Measurements from ENCODE around the gene BTBD9.

The BTBD9 gene

GRCh38 chr6:38150021-38150420, 489.7 kb downstream of the BTBD9 start:
- TF ChIP-seq GATA1 (IDR thresholded peaks at IDR 0.05; ENCODE audit: low read depth, low read length) (no peak), POLR2A (IDR thresholded peaks at IDR 0.05; ENCODE audit: low read length) (no peak)
- no peak for DNase-seq

- TF ChIP-seq GATA1 (IDR thresholded peaks at IDR 0.05; ENCODE audit: low read depth, low read length) (no peak), POLR2A (IDR thresholded peaks at IDR 0.05; ENCODE audit: low read length) (no peak)
- no peak for DNase-seq
Measured at GRCh38 chr6:38149531-38149930, 490.2 kb downstream of the BTBD9 start.

DNA sequence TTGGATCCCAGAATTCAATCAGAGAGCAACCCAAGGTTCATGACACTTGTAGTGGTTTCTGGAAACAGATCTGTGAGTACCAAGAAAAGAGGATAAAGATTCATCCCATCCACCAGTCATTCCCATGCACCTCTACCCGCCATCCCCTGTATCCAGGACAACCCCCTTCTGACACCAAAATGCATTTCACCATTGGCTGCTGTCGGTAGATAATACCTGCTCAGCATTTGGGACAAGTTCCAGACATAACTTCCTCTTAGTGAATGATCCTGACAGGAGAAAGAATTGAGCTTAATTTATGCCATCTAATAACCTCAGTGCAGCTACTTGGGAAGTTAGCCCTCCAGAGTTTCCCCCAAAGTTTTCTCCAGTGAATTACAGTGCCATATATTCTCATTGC, 491.1 kb downstream of the BTBD9 start:
- TF ChIP-seq GATA1 (IDR thresholded peaks at IDR 0.05; ENCODE audit: low read depth, low read length) (no peak), POLR2A (IDR thresholded peaks at IDR 0.05; ENCODE audit: low read length) (no peak)
- no peak for DNase-seq

GRCh38 chr6:38146734-38147027, 493.0 kb downstream of the BTBD9 start:
- DNase-seq, result no peak
- TF ChIP-seq POLR2A (IDR thresholded peaks at IDR 0.05; ENCODE audit: low read length) (no peak), GATA1 (IDR thresholded peaks at IDR 0.05; ENCODE audit: low read depth, low read length) (no peak)

DNA sequence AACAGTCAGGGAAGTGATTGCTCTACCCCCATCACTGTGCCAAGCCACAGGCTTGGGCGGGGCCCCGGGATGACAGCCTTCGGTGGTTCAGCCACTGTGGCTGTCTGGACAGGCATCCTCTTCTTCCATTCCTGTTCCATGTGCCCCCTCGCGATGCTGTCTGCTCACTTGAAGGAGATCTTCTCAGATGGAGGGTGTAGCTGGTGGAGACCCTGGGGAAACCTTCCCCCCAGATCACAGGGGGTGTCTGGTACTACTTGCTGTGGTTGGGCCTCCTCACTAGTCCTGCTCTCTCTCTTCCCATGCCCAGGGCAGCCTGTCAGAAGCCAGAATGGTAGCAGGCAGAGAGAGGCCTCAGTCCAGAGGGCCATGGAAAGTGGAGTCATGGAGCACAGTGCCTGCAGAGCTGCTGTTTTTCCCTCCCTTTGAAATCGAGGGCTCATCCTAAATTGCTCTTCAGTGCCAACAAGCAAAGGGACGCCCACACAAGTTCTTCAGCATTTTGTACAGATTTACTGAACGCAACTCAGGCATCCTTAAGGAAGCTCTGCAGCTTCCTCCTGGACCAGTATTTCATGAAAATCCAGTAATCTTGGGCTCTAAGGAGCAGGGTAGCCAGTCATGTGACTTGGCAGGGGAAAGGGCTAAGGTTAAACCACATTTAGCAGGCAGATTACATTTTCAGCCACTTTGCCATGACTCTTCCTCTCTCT, 493.6 kb downstream of the BTBD9 start:
- no peak for DNase-seq
- TF ChIP-seq GATA1 (IDR thresholded peaks at IDR 0.05; ENCODE audit: low read depth, low read length) (no peak), POLR2A (IDR thresholded peaks at IDR 0.05; ENCODE audit: low read length) (no peak)

GRCh38 chr6:38144365-38144945, 495.3 kb downstream of the BTBD9 start:
- no peak for DNase-seq
- no peak for TF ChIP-seq GATA1 (IDR thresholded peaks at IDR 0.05; ENCODE audit: low read depth, low read length)
- no peak for TF ChIP-seq POLR2A (IDR thresholded peaks at IDR 0.05; ENCODE audit: low read length)

- TF ChIP-seq POLR2A (IDR thresholded peaks at IDR 0.05; ENCODE audit: low read length) (no peak), GATA1 (IDR thresholded peaks at IDR 0.05; ENCODE audit: low read depth, low read length) (no peak)
- DNase-seq, result no peak
Measured at GRCh38 chr6:38143191-38144150, 496.3 kb downstream of the BTBD9 start.

DNA sequence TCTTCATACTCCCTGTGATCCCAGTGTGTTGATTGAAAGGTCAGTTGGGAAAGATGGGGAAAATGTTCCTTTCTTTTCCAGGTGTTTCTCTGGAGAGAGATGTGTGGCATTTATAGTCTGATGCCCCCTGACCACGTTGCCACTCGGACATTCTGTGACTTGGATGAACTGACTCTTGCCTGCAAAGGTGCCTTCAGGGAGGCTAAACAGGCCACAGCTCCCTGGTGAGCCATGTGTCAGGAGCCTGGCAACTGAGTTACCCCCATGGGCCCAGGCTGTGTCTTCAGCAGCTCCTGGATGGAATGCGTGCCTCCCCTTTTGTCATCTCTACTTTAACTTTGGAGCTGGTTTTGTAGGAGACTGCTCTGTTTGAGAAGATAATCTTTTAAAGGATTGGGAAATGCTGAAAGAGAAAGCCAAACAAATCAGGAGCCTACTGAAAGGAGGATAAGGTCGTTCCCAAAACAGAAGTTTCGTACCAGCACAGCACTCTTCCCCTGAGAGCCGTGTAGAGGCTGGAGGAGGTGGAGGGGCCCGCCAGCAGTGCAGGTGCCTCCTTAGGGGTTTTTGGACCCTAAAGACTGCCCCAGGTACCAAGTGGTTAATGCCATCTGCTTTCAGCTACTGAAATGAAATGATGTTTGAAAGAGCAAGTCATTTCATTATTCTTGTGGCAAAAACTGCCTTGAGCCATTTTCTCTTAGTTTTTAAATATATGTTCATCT, 497.4 kb downstream of the BTBD9 start:
- no peak for DNase-seq
- TF ChIP-seq POLR2A (IDR thresholded peaks at IDR 0.05; ENCODE audit: low read length), result no peak

GRCh38 chr6:38141716-38142115, 498.0 kb downstream of the BTBD9 start:
- TF ChIP-seq GATA1 (IDR thresholded peaks at IDR 0.05; ENCODE audit: low read depth, low read length) (no peak), POLR2A (IDR thresholded peaks at IDR 0.05; ENCODE audit: low read length) (no peak)
- DNase-seq, result no peak

- no peak for TF ChIP-seq GATA1 (IDR thresholded peaks at IDR 0.05; ENCODE audit: low read depth, low read length)
- no peak for TF ChIP-seq POLR2A (IDR thresholded peaks at IDR 0.05; ENCODE audit: low read length)
- no peak for DNase-seq
Measured at GRCh38 chr6:38141085-38141484, 498.6 kb downstream of the BTBD9 start.

- TF ChIP-seq POLR2A (IDR thresholded peaks at IDR 0.05; ENCODE audit: low read length) (no peak), GATA1 (IDR thresholded peaks at IDR 0.05; ENCODE audit: low read depth, low read length) (no peak)
- DNase-seq, result no peak
Measured at GRCh38 chr6:38138374-38138773, 501.4 kb downstream of the BTBD9 start.

GRCh38 chr6:38137608-38138265, 502.0 kb downstream of the BTBD9 start:
- DNase-seq, result no peak
- TF ChIP-seq POLR2A (IDR thresholded peaks at IDR 0.05; ENCODE audit: low read length) (no peak), GATA1 (IDR thresholded peaks at IDR 0.05; ENCODE audit: low read depth, low read length) (no peak)

- TF ChIP-seq POLR2A (IDR thresholded peaks at IDR 0.05; ENCODE audit: low read length), result no peak
- DNase-seq, result no peak
Measured at GRCh38 chr6:38136547-38136946, 503.2 kb downstream of the BTBD9 start.

Measured in erythroblast (primary cell).